Measurements from ENCODE around the gene PSME1. TPM values are rescaled to one million over a fixed set of nuclear protein-coding genes. Genes with fewer than 3 reads are reported as not detected.

PSME1 gene
- total RNA-seq, 1 donor from 2014 or later = 116 TPM

Other genes with a start within 250 kb of the PSME1 start
- gene DHRS4, start 182.4 kb upstream of the PSME1 start, total RNA-seq = 43.4 and 53.1 TPM in 2 replicates
- 14.0 and 19.6 TPM in 2 replicates for gene DHRS4L2, start 147.3 kb upstream of the PSME1 start, total RNA-seq
- under 0.01 TPM in 2 replicates for gene CARMIL3, start 84.2 kb upstream of the PSME1 start, total RNA-seq
- gene CPNE6, start 64.6 kb upstream of the PSME1 start, total RNA-seq = not detected in 2 replicates
- gene PCK2, start 41.9 kb upstream of the PSME1 start, total RNA-seq = 7.6 TPM in 2 replicates
- gene DCAF11, start 21.4 kb upstream of the PSME1 start, total RNA-seq = 67.9 and 68.9 TPM in 2 replicates
- gene NRL, start 21.2 kb upstream of the PSME1 start, total RNA-seq = 1.4 and 1.8 TPM in 2 replicates
- gene FITM1, start 5.5 kb upstream of the PSME1 start, total RNA-seq = 0.39 and 0.63 TPM in 2 replicates
- 16.4 and 23.1 TPM in 2 replicates for gene EMC9, start 5.4 kb downstream of the PSME1 start, total RNA-seq
- gene PSME2, start 10.4 kb downstream of the PSME1 start, total RNA-seq = 119 and 163 TPM in 2 replicates
- 20.4 and 31.1 TPM in 2 replicates for gene RNF31, start 11.3 kb downstream of the PSME1 start, total RNA-seq
- gene IRF9, start 25.1 kb downstream of the PSME1 start, total RNA-seq = 38.8 and 41.8 TPM in 2 replicates
- gene REC8, start 35.9 kb downstream of the PSME1 start, total RNA-seq = 1.0 and 1.7 TPM in 2 replicates
- gene IPO4, start 52.6 kb downstream of the PSME1 start, total RNA-seq = 32.0 and 32.7 TPM in 2 replicates
- gene TM9SF1, start 59.2 kb downstream of the PSME1 start, total RNA-seq = 33.9 and 56.0 TPM in 2 replicates
- gene TSSK4, start 69.5 kb downstream of the PSME1 start, total RNA-seq = not detected in 2 replicates
- gene CHMP4A, start 77.3 kb downstream of the PSME1 start, total RNA-seq = 11.7 and 15.9 TPM in 2 replicates
- 7.0 and 10.0 TPM in 2 replicates for gene MDP1, start 79.9 kb downstream of the PSME1 start, total RNA-seq
- 172 and 193 TPM in 2 replicates for gene NEDD8, start 96.2 kb downstream of the PSME1 start, total RNA-seq
- gene GMPR2, start 96.7 kb downstream of the PSME1 start, total RNA-seq = 81.9 and 90.5 TPM in 2 replicates
- gene TINF2, start 106.4 kb downstream of the PSME1 start, total RNA-seq = 39.9 and 57.3 TPM in 2 replicates
- gene TGM1, start 127.0 kb downstream of the PSME1 start, total RNA-seq = 0.38 and 0.64 TPM in 2 replicates
- gene RABGGTA, start 135.4 kb downstream of the PSME1 start, total RNA-seq = 10.7 and 19.7 TPM in 2 replicates
- gene DHRS1, start 163.6 kb downstream of the PSME1 start, total RNA-seq = 9.1 and 14.5 TPM in 2 replicates
- gene NOP9, start 163.7 kb downstream of the PSME1 start, total RNA-seq = 23.0 and 24.8 TPM in 2 replicates
- 1.5 and 2.4 TPM in 2 replicates for gene CIDEB, start 171.8 kb downstream of the PSME1 start, total RNA-seq
- 2.1 and 3.2 TPM in 2 replicates for gene LTB4R2, start 173.9 kb downstream of the PSME1 start, total RNA-seq
- 2.0 and 2.2 TPM in 2 replicates for gene LTB4R, start 175.3 kb downstream of the PSME1 start, total RNA-seq
- 29.3 and 51.2 TPM in 2 replicates for gene ADCY4, start 198.9 kb downstream of the PSME1 start, total RNA-seq
- gene RIPK3, start 203.8 kb downstream of the PSME1 start, total RNA-seq = 1.4 and 1.8 TPM in 2 replicates
- gene NFATC4, start 232.0 kb downstream of the PSME1 start, total RNA-seq = 0.76 and 1.0 TPM in 2 replicates